HG03060 (cell line): Measurements from ENCODE around the gene DCLK1.

Experiments used
- ATAC-seq: cut with Tn5 transposase; IDR thresholded peaks from one replicate; pipeline ENCODE4 v1.9.1; 2021; ENCODE audit warnings: low read depth, moderate number of reproducible peaks; ENCODE audit not compliant: unreplicated experiment

The DCLK1 gene

GRCh38 chr13:36055366-36055765, 75.8 kb downstream of the DCLK1 start:
- no peak for ATAC-seq

- no peak for ATAC-seq
These were observed 77.1 kb downstream of the DCLK1 start for GRCh38 chr13:36054041-36054440.

DNA sequence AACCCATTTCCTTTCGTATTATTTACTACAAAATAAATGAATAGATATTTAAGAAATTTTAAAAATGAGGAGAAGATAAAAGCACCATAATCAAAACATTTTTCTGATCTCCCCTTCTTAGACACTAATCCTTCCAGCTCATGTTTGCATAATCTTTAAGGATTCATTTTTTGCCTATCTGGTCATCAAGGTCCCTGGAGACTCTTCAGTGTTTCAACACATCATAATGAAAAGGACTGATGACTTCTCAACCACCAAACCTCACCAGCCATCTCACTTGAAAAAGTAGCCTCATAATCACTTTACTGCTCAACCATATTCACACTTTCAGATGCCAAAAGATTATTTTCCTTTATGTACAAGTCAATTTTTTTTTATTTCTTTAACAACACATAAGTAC, 80.1 kb downstream of the DCLK1 start:
- no peak for ATAC-seq

- ATAC-seq = peak; percentile 65
These were observed 84.5 kb downstream of the DCLK1 start for GRCh38 chr13:36046672-36047071.

GRCh38 chr13:36038785-36039555, 92.2 kb downstream of the DCLK1 start:
- no peak for ATAC-seq

- no peak for ATAC-seq
These were observed 98.1 kb downstream of the DCLK1 start for GRCh38 chr13:36033035-36033434.

- ATAC-seq = no peak
These were observed 99.7 kb downstream of the DCLK1 start for GRCh38 chr13:36031490-36031889.

DNA sequence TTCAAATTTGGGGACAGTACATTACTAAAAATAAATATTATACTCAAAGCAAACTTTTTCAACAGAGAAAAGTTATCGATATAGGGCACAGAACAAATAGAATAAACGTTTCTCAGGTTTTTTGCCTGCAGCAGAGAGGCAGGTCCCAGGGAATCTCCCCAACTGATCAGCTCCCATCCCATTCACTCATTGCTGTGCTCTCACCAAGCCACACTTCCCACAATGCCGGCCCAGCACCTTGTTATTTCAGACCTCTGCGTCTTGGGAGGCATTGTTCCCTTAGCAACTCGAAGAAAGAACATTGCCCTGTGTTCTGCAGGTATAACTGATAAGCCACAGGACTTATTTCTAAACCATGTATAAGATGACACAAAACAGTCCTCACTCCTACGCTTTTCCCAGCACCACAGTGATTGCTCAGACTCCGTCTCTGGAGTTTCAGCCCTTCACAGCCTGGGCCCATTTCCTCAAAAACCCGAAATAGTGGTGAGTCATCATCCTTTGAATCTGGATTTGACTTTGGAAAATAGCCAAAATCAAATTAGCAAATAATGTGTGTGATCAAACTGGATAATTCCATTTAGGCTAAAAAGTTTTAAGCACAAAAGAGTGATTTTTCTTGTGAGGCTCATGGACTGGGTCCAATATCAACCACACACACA, 100.4 kb downstream of the DCLK1 start:
- ATAC-seq = no peak

DNA sequence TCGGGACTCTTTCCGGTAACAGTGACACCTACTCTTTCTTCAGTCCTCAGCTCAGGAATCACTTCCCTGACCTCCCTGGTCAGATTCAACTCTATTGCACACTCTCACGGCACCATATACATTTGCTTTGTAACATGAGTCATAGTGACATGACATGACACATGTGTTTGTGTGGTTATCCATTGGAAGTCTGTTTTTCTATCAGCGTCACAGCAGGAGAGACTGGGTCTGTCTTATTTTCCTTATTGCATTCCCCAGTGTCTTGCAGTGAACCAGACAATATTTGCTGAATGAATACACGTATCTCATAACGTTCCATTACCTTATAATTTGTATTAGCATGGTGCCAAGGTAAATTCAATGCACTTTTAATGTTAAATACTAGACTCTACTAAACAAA, 102.0 kb downstream of the DCLK1 start:
- ATAC-seq = no peak

- no peak for ATAC-seq
These were observed 102.7 kb downstream of the DCLK1 start for GRCh38 chr13:36028359-36029025.

DNA sequence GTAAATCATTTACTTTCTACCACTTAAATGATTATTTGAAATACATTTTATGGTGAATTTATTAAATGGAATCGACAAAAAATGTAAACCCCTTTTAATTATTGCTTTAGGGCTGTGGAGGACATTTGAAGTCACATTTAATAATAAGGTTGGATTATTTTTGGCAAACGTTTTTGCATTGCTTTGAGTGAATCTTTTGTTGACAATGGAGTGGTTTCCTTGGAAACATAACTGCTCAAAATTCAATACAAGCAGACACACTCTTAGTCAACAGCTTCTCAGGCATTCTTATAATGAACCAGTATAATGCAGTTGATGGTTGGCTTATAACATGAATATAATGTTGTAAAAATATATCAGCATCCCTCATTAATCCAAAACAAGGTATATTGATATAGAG, 104.7 kb downstream of the DCLK1 start:
- ATAC-seq = no peak

DNA sequence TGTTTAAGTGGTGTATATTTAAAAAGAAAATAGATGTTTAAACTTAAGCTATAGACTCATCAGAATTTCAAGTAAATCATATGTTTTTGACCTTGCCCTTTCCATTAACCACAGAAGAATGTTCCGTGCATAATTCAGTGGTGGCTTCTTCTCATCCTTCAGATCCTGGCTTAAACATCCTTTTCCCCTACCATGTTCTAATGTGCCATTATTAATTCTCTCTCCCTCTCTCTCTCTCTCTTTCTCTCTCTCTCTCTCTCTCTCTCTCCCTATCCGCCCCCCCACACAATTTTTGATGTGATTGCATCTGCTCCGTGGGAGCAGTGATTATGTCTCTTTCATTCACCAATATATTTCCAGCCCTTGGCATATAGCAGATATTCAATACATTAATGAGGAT, 116.4 kb downstream of the DCLK1 start:
- ATAC-seq = no peak

- no peak for ATAC-seq
These were observed 124.1 kb downstream of the DCLK1 start for GRCh38 chr13:36006894-36007675.

GRCh38 chr13:36006347-36006746, 124.8 kb downstream of the DCLK1 start:
- ATAC-seq = no peak

DNA sequence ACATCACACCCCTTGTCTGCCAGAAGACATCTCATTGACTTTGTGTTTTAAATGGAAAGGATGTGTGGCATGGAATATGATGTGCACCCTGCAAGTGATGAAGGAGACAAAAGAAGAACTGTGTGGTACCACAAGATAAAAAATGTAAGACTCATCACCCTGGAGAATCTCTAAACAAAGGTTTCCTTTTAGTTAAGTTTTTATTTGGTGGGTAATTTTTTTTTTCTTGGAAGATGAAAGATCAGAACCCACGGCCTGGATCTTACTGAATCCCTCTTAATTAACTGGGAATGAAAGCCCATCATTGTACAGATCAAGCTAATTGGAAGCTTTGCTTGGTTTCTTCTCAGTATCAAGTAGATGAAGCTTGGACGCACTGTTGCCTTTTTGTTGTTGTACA, 129.6 kb downstream of the DCLK1 start:
- no peak for ATAC-seq

DNA sequence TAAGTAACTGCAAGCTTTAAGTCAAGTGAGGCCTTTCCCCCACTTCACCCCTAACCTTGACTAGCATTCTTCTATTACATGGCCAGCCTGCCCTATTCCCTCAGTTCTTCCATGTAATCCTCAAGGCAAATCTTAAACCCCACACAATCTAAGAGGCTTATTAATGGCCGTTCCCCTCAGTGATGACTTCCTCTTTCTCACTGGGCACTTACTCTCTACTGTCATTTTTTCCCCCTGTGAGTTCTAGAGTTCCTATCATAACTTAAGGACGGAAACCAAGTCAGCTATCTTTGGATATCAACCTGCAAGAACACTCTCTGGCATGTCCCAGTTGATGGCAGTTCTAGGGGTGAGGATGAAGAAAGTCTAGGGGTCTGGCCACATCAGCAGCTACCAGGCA, 131.2 kb downstream of the DCLK1 start:
- ATAC-seq = no peak

DNA sequence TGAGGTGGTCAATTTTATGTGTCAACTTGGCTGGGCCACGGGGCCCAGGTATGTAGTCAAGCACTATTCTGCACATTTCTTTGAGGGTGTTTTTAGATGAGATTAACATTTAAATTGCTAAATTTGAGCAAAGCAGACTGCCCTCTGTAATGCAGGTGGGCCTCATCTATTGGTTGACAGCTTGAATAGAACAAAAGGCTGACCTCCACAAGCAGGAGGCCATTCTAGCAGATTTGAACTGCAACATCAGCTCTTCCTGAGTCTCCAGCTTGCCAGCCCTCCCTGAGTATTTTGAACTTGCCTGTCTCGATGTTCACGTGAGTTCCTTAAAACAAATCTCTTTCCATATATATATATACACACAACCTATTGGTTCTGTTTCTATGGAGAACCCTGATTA, 134.8 kb downstream of the DCLK1 start:
- ATAC-seq = no peak

- no peak for ATAC-seq
These were observed 136.0 kb downstream of the DCLK1 start for GRCh38 chr13:35995136-35995535.

DNA sequence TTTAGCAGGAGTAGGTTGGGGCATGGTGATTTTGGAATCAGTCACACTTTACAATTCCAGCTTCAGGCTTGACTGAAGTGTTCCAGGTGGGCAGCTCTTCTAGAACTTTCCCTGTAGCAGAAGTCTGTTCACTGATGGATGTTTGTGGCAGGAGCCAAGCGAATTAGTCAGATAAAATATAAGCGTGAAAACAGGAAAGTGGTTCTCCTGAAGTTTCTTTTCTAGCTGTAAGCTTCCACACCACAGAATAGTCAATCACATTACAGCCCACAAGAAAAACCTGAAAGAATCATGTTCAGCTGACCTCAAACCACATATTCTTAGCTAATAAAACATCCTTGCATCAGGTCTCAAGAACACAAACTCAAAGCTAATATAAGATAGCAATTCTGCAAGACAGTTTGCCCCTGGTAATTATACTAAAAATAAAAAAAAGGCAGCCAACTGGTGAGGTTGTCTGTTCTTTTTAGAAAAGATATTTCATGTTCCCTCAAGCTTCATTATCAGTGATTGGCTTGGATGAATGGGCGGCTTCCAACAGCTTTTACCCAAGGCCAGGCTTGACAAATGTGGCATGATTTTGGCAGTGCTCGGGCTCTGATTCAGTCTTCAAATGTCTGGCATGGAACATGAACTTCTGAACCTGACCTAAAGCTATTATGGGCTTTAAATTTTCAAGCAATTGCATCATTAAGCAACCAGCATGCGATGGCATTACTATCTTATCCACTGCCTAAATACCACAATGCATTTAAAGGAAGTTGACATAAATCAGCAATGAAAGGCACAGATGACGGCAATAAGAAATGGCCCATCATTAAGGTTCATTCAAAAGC, 136.8 kb downstream of the DCLK1 start:
- no peak for ATAC-seq

GRCh38 chr13:35993686-35994085, 137.5 kb downstream of the DCLK1 start:
- no peak for ATAC-seq
